Medulla oblongata (tissue), 1 donor: ENCODE results near the gene TMEM45A.
"Not testable (repeated sequence)": the region's sequence is repeated elsewhere in the genome, so short reads cannot be mapped to it uniquely, and the experiment has no call there.

ENCODE experiments used
- DNase-seq: peaks from one replicate; pipeline ENCODE4 v3.0.0-alpha.2; 2015; ENCODE audit errors: extremely low spot score

Gene TMEM45A

DNA sequence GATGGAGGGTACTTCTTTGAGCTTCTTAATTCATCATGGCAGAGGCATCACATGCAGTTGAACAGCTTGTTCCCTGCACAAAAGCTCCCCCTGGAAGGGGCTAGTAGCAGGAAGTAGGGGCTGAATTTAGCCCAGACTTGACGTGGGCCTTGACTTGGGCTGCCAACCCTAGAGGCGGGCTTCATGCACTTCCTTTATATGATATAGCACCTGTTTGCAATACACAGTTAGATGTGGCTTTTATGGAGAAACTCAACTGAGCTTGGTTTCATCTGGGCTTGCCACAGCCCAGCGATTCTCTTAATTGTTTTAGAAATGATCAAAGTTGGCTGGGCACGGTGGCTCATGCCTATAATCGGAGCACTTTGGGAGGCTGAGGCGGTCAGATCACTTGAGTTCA lies 83.3 kb downstream of the TMEM45A start:
- no peak for DNase-seq

DNA sequence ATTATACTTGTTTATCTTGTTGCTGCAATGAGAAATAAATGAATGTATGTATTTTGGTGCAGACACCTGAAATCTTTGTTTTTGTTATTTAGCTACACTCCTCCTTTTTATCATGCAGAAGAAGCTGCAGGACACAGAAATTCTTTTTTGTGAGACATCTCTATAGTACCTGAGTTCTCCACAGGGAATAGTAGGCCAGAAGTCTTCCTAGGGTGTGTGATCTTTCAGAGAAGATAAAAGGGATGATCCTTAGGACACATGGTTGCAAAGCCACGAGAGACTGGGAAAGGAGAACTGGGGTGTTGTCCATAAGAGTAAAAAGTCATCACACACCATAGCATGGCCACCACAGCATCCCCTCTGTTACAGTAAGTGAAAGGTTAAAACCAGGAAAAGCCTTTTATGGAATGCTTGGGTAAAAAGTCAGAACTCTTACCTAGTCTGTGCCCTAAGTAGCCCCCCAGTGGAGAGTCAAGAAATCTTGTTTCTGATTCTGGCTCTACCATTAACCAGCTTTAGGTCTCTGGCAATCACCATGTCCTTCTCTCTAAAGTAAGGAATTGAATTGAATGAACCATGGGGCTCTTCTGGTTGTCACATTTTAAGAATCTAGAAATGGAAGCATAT lies 85.1 kb downstream of the TMEM45A start:
- no peak for DNase-seq

DNA sequence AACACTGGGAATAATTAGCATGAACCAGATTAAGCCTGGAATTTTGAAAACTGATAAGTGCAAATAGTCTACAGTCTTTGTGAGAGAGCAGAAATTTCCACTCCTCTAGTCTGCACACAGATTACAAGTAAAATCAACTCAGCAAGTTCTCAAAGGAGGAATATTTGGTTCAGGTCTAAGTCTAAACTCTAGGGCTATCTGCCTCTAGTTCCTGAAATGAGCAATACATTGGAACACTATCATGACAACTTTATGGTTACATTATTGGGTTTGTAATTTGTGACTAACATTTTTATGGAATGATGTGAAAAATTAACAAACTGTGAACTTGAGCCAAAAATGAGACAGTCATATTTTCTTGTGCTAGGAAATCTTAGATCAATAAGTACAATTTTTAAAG lies 86.2 kb downstream of the TMEM45A start:
- DNase-seq = no peak

DNA sequence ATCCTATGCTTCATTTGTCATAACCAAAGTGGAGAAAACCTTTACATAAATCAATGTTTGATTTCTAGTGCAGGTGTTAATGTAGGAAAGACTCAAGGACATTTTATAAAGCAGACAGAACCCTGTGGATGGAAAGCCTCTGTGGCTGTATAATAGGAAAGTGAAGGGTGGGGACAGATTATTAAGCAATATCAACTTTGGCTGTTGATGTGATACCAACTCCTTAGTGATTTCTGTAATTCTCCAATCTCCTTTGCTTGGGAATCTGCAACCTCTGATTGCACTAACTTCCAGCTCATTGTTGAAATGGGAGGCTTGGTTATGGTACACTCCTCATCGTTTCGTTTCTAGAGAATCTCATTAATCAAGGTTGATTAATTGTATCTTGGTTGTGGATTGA lies 87.7 kb downstream of the TMEM45A start:
- DNase-seq = no peak

DNA sequence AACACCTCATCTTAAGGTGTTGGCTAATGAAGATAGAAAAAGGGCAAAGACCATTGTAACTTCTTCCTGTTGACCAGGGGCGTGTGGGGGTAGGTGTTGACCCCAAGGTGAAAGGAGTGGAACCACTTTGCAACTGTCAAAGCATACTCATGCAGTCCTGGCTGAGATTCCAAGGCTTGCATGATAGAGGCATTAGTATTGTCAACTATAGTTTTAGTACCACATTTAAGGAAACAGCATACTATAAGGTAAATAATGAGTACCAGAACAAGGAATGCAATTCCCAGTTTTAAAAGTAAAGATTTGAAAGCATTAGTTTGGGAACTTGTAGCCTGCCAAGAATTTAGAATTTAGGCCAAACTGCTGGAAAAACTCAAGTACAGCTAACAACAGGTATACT lies 89.2 kb downstream of the TMEM45A start:
- DNase-seq = no peak

- not testable (repeated sequence) for DNase-seq
These were observed 89.7 kb downstream of the TMEM45A start for GRCh38 chr3:100582157-100582556.

- DNase-seq = no peak
These were observed 91.8 kb downstream of the TMEM45A start for GRCh38 chr3:100584101-100584660.

- no peak for DNase-seq
These were observed 94.4 kb downstream of the TMEM45A start for GRCh38 chr3:100586832-100587231.

DNA sequence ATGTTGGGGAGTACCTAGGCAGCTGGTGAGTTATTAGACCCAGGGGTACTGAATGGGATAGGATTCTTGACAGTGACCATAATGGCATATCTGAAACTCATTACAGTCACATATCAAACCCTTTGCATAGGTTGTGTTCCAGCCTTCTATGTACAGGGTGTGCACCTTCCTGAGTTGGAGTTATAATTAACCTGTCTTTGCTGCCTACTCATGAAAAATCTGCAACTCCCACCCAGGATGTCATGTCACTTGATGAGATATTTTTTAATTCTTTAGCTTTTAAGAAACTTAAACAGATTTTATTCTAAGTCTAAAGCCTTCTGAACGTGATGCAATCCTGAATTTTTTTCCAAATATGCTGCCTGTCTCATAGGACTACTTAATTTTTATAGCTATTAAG lies 95.8 kb downstream of the TMEM45A start:
- DNase-seq = no peak

DNA sequence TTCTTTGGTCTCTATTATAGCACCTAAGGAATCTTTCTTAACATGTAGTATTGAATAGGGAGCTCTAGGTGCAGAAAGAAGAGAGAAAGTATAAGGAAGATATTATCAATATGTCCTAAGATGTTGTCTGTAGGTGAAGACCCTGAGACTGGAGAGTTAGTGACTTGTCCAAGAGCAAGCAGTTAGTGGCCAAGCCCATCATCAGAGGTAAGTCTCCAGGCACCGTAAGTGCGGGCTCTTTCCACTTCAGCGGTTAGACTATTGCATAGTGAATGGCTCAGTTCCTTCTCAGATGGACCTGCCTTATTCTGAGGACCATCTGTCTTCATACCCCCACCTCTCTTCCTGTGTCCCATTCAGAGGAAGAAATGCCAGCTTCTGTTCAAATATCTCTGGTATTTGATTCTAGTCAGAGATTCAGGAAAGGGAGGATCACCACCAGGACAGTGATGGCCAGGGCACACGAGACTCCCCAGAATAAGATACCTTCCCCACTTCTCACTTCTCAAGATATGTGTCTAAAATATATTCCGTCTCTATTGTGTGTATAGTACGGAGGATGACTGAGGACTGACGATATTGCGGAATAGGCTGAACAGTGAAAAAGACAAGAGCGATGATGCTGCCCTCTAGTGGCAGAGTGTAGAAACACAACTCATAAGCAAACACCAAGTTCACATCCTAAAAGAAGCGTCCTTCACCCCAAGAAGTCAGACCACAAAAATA lies 97.9 kb downstream of the TMEM45A start:
- DNase-seq = peak; percentile 91

- no peak for DNase-seq
These were observed 98.4 kb downstream of the TMEM45A start for GRCh38 chr3:100590840-100591147.

- DNase-seq = no peak
These were observed 99.0 kb downstream of the TMEM45A start for GRCh38 chr3:100591411-100591810.

DNA sequence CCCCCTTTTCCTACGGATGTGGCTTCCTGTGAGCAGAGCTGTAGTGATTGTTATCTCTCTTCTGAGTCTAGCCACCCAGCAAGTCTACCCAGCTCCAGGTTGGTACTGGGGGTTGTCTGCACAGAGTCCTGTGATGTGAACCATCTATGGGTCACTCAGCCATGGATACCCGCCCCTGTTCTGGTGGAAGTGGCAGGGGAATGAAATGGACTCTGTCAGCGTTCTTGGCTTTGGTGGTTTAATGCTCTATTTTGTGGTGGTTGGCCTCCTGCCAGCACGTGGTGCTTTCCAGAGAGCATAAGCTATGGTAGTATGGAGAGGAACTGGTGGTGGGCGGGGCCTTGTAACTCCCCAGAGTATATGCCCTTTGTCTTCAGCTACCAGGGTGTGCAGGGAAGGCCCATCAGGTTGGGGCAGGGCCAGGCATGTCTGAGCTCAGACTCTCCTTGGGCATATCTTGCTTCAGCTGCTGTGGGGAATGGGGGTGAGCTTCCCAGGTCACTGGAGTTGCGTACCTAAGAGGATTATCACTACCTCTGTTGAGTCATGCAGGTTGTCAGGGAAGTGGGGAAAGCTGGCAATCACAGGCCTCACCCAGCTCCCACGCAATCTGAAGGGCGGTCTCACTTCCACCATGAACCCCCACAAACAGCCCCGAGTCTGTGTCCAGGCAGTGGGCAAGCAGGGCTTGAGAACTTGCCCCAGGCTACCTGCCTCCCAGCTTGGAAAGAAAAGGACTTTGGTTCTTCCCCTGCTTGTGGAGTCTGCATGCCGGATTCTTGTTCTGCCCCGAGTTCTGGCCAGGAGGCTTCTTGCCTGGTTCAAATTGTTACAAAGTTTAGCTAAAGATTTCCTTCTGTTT lies 108.0 kb downstream of the TMEM45A start:
- DNase-seq = no peak

- peak; percentile 13 for DNase-seq
These were observed 110.4 kb downstream of the TMEM45A start for GRCh38 chr3:100602506-100603444.

GRCh38 chr3:100603469-100603868 lies 111.0 kb downstream of the TMEM45A start:
- peak; percentile 11 for DNase-seq

DNA sequence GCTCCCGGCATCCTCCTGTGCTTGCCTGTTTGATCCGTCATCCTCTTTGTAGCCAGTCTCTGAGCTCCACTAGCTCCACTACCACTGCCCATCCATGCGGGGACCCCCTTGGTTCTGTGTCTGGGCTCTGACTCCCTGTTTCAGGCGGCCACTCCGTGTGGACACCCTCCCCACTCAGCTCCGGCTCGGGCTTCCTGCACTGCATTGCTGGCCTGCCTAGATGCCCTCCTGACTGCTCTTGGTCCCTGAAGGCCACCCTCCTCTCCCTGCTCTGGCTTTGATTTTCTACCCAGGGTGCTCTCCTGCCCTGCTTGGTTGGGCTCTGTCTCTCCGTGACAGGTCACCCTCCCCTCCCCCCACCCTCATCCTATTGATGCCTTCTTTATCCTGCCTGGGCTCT lies 112.9 kb downstream of the TMEM45A start:
- DNase-seq = no peak

GRCh38 chr3:100606894-100607512 lies 114.6 kb downstream of the TMEM45A start:
- DNase-seq = no peak

DNA sequence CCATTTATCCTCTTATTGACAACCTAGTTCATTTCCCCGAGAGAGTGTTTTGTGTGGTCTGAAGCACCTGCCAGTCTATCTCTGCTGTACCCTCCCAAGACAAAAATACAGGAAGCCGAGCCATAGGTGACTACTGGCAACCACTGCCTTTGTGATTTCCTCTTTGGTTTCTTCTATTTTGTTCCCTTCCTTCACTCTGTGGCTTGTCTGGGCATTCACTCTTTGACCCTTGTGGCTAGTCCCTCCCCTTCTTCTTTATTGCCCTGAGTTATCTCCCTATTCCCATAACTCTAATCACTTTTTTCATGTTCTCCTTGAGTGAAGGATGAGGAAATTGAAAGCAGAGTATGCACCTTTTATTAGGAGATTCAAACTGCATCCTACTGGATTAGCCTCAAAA lies 116.9 kb downstream of the TMEM45A start, which contains the start of gene ADGRG7:
Gene ADGRG7, plus strand, starts transcription at position 297 of the 400 bp plus-strand sequence. CDS start 256 bp downstream, outside the sequence.
- DNase-seq = no peak

DNA sequence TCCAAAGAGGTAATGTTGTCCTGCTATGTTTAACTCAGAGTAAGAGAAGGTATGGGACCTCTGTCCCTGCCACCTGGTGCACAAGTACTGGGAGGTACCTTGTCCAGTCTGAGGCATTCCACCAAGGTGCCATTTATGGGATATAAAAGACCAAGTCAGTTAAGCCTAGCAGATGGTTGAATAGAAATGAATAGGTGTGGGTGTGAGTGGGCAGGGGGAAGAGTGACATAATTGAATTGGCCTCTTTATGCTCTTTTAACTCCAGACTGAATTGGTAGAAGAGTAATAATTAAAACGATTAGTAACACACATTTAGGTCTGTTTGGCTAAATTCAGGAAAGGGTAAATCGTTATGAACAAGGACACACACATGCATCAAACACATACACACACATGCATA lies 117.5 kb downstream of the TMEM45A start:
- no peak for DNase-seq

DNA sequence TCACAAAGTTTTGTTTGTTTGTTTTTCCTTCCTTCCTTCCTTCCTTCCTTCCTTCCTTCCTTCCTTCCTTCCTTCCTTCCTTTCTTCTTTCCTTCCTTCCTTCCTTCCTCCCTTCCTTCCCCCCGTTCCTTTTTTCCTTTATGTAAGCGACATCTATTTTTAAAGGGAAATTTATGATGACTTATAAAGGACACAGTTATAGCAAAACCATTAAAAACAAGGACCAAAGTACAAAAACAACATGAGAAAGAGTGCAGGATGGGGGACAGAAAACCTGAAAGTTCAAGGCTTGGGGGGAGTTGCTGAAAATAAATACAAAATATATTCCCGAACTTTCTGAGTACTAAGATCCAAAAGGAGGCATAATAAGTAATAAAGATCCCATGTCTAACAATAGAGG lies 118.8 kb downstream of the TMEM45A start:
- DNase-seq = no peak
